ENCODE measurements around the gene ESYT3.

ESYT3 gene

DNA sequence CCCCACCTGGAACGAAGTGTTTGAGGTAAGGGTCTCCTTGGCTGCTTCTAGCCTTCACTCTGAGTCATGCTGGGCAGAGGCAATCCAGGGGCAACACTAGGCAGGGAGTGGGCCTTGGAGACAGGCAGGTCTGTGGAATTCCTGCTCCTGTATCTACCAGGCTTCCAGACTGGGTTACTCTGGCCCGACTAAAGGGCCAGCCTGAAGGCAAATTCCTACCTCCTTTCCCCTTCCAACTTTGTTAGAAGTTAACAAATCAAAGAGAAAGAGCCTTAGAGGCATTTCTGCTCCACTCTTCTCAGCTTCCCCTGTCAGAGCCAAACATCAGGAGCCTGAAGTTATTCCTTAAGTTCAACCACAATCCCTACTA, 30.1 kb downstream of the ESYT3 start:
- DNase-seq (ENCODE audit: low read depth in 1 of 2, low spot score in 1 of 2) = no peak
- peaks cover 6% of the 10 kb centered on the region for H3K27me3 ChIP-seq (ENCODE audit: insufficient read depth, poor library complexity, severe bottlenecking)
- H3K27ac ChIP-seq (replicated peaks) = no peak overlapping the region
- TF ChIP-seq GABPA (IDR thresholded peaks at IDR 0.05; ENCODE audit: low read depth) (no peak), SPI1 (IDR thresholded peaks at IDR 0.05; ENCODE audit: borderline replicate concordance, low read depth) (no peak), POLR2AphosphoS5 (IDR thresholded peaks at IDR 0.05; ENCODE audit: low read depth) (no peak), CTCF (IDR thresholded peaks at IDR 0.05; ENCODE audit: insufficient read depth, low read length) (no peak)
- TF ChIP-seq, protein P1, sequence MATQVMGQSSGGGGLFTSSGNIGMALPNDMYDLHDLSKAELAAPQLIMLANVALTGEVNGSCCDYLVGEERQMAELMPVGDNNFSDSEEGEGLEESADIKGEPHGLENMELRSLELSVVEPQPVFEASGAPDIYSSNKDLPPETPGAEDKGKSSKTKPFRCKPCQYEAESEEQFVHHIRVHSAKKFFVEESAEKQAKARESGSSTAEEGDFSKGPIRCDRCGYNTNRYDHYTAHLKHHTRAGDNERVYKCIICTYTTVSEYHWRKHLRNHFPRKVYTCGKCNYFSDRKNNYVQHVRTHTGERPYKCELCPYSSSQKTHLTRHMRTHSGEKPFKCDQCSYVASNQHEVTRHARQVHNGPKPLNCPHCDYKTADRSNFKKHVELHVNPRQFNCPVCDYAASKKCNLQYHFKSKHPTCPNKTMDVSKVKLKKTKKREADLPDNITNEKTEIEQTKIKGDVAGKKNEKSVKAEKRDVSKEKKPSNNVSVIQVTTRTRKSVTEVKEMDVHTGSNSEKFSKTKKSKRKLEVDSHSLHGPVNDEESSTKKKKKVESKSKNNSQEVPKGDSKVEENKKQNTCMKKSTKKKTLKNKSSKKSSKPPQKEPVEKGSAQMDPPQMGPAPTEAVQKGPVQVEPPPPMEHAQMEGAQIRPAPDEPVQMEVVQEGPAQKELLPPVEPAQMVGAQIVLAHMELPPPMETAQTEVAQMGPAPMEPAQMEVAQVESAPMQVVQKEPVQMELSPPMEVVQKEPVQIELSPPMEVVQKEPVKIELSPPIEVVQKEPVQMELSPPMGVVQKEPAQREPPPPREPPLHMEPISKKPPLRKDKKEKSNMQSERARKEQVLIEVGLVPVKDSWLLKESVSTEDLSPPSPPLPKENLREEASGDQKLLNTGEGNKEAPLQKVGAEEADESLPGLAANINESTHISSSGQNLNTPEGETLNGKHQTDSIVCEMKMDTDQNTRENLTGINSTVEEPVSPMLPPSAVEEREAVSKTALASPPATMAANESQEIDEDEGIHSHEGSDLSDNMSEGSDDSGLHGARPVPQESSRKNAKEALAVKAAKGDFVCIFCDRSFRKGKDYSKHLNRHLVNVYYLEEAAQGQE (IDR thresholded peaks at IDR 0.05; ENCODE audit: insufficient replicate concordance, low read depth) = no peak
- H3K4me3 ChIP-seq (replicated peaks; ENCODE audit: insufficient read depth, low read length) = no peak overlapping the region

DNA sequence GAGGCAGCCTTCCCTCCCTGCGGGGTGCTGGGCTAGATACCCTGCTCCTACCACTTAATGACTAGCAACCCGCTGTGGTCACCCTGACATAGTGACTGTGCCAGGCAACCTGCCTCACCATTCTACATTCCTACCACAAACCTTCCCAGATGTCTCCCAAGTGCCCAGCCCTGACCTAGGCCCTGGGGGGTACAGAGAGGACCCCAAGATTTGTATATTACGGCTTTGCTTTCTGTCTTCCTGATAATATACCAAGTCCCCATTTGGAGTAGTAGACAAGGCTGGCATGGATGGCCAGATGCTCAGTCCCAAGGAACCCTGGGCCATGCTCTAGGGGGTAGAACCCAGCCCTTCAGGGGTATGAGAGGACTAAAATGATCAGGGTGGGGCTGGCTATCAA, 31.0 kb downstream of the ESYT3 start:
- DNase-seq (ENCODE audit: low read depth in 1 of 2, low spot score in 1 of 2) = no peak
- TF ChIP-seq POLR2AphosphoS5 (IDR thresholded peaks at IDR 0.05; ENCODE audit: low read depth) (no peak), GABPA (IDR thresholded peaks at IDR 0.05; ENCODE audit: low read depth) (no peak), SPI1 (IDR thresholded peaks at IDR 0.05; ENCODE audit: borderline replicate concordance, low read depth) (no peak), CTCF (IDR thresholded peaks at IDR 0.05; ENCODE audit: insufficient read depth, low read length) (no peak)
- TF ChIP-seq, protein P1 (IDR thresholded peaks at IDR 0.05; ENCODE audit: insufficient replicate concordance, low read depth) = no peak
- Histone ChIP-seq H3K27me3 (ENCODE audit: insufficient read depth, poor library complexity, severe bottlenecking) (peaks cover 6% of the 10 kb centered on the region), H3K27ac (replicated peaks) (no peak overlapping the region), H3K4me3 (replicated peaks; ENCODE audit: insufficient read depth, low read length) (no peak overlapping the region)

DNA sequence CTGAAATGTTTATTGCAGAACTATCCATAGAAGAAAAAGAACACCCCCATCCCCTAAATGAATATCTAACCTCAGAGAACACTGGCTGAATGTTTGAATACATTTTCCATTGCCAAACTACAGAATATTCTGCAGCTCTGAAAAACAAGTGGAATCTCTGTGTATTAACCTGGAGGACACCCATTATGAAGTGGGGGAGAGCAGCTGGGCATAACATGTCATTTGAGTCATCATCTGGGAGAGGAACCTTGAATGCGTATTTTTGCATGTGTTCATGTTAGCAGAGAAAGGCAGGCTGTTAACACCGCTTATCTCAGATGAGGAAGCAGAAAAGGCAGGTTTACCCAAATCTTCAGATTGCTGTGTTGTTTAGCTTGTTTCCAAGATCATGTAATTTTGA, 31.5 kb downstream of the ESYT3 start:
- Histone ChIP-seq H3K27me3 (ENCODE audit: insufficient read depth, poor library complexity, severe bottlenecking) (peaks cover 6% of the 10 kb centered on the region), H3K27ac (replicated peaks) (no peak overlapping the region), H3K4me3 (replicated peaks; ENCODE audit: insufficient read depth, low read length) (no peak overlapping the region)
- TF ChIP-seq, protein P1 (IDR thresholded peaks at IDR 0.05; ENCODE audit: insufficient replicate concordance, low read depth) = no peak
- TF ChIP-seq GABPA (IDR thresholded peaks at IDR 0.05; ENCODE audit: low read depth) = no peak
- no peak for TF ChIP-seq POLR2AphosphoS5 (IDR thresholded peaks at IDR 0.05; ENCODE audit: low read depth)
- DNase-seq (ENCODE audit: low read depth in 1 of 2, low spot score in 1 of 2) = no peak

DNA sequence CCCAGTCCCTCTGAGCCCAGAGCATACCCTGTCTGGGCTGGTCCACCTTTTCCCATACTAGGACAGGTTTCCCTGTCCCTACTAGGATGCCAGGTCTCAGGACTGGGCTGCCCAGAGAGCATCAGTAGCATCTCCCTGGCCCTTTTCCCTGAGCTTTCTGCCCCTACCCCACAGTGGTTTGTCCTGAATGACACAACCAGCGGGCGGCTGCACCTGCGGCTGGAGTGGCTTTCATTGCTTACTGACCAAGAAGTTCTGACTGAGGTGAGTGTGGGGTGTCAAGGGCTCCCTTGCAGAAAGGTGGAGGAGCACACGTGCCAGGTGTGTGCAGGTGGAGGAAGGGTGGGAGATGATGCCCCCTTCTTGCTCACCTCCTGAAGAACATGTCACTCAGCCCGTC, 33.5 kb downstream of the ESYT3 start:
- no peak for DNase-seq (ENCODE audit: low read depth in 1 of 2, low spot score in 1 of 2)
- peaks cover 6% of the 10 kb centered on the region for H3K27me3 ChIP-seq (ENCODE audit: insufficient read depth, poor library complexity, severe bottlenecking)
- no peak overlapping the region for H3K4me3 ChIP-seq (replicated peaks; ENCODE audit: insufficient read depth, low read length)
- TF ChIP-seq, protein P1 (IDR thresholded peaks at IDR 0.05; ENCODE audit: insufficient replicate concordance, low read depth) = no peak
- TF ChIP-seq SPI1 (IDR thresholded peaks at IDR 0.05; ENCODE audit: borderline replicate concordance, low read depth) (no peak), GABPA (IDR thresholded peaks at IDR 0.05; ENCODE audit: low read depth) (no peak), POLR2AphosphoS5 (IDR thresholded peaks at IDR 0.05; ENCODE audit: low read depth) (no peak), CTCF (IDR thresholded peaks at IDR 0.05; ENCODE audit: insufficient read depth, low read length) (no peak)
- no peak overlapping the region for H3K27ac ChIP-seq (replicated peaks)

All from HL-60 (cell line).